ENCODE results near the gene MAGI1.

MAGI1 gene

GRCh38 chr3:66080167-66080566 is 41.4 kb upstream of the MAGI1 start:
- Histone ChIP-seq H3K36me3 (ENCODE audit: insufficient read depth) (no peaks in the 10 kb centered on the region), H3K4me1 (ENCODE audit: low read depth, poor library complexity, severe bottlenecking) (no peaks in the 10 kb centered on the region), H3K4me3 (IDR thresholded peaks at IDR 0.05; ENCODE audit: insufficient read depth, low read depth, low read length) (no peak overlapping the region), H4K20me1 (ENCODE audit: insufficient read depth) (no peaks in the 10 kb centered on the region), H3K27ac (no peak overlapping the region), H3K27me3 (ENCODE audit: insufficient read depth, low read depth) (no peaks in the 10 kb centered on the region), H2AFZ (ENCODE audit: low read depth) (no peak overlapping the region), H3K9ac (no peak overlapping the region), H3K79me2 (ENCODE audit: insufficient read depth, low read depth) (no peaks in the 10 kb centered on the region), H3K4me2 (no peak overlapping the region)
- no peak for TF ChIP-seq CTCF (conservative IDR thresholded peaks at IDR 0.05; ENCODE audit: low read depth, low read length)

GRCh38 chr3:66077973-66078372 is 39.3 kb upstream of the MAGI1 start:
- H2AFZ ChIP-seq (ENCODE audit: low read depth), result no peak overlapping the region
- H3K4me3 ChIP-seq (IDR thresholded peaks at IDR 0.05; ENCODE audit: insufficient read depth, low read depth, low read length), result no peak overlapping the region
- no peak for TF ChIP-seq CTCF (conservative IDR thresholded peaks at IDR 0.05; ENCODE audit: low read depth, low read length)
- no peaks in the 10 kb centered on the region for H3K4me1 ChIP-seq (ENCODE audit: low read depth, poor library complexity, severe bottlenecking)
- H3K27ac ChIP-seq, result no peak overlapping the region
- H3K9ac ChIP-seq, result no peak overlapping the region
- no peaks in the 10 kb centered on the region for H4K20me1 ChIP-seq (ENCODE audit: insufficient read depth)
- H3K4me2 ChIP-seq, result no peak overlapping the region
- no peaks in the 10 kb centered on the region for H3K79me2 ChIP-seq (ENCODE audit: insufficient read depth, low read depth)
- no peaks in the 10 kb centered on the region for H3K36me3 ChIP-seq (ENCODE audit: insufficient read depth)
- H3K27me3 ChIP-seq (ENCODE audit: insufficient read depth, low read depth), result no peaks in the 10 kb centered on the region

GRCh38 chr3:66076861-66077470 is 38.2 kb upstream of the MAGI1 start:
- Histone ChIP-seq H3K36me3 (ENCODE audit: insufficient read depth) (no peaks in the 10 kb centered on the region), H3K27me3 (ENCODE audit: insufficient read depth, low read depth) (no peaks in the 10 kb centered on the region), H3K4me1 (ENCODE audit: low read depth, poor library complexity, severe bottlenecking) (no peaks in the 10 kb centered on the region), H3K9ac (no peak overlapping the region), H2AFZ (ENCODE audit: low read depth) (no peak overlapping the region), H3K4me2 (no peak overlapping the region), H4K20me1 (ENCODE audit: insufficient read depth) (no peaks in the 10 kb centered on the region), H3K27ac (no peak overlapping the region), H3K4me3 (IDR thresholded peaks at IDR 0.05; ENCODE audit: insufficient read depth, low read depth, low read length) (no peak overlapping the region), H3K79me2 (ENCODE audit: insufficient read depth, low read depth) (no peaks in the 10 kb centered on the region)
- TF ChIP-seq CTCF (conservative IDR thresholded peaks at IDR 0.05; ENCODE audit: low read depth, low read length), result no peak

GRCh38 chr3:66075281-66075680 is 36.6 kb upstream of the MAGI1 start:
- TF ChIP-seq CTCF (conservative IDR thresholded peaks at IDR 0.05; ENCODE audit: low read depth, low read length), result no peak
- no peak overlapping the region for H3K27ac ChIP-seq

More at GRCh38 chr3:66075281-66075680, 36.6 kb upstream of the MAGI1 start:
- no peak overlapping the region for H2AFZ ChIP-seq (ENCODE audit: low read depth)
- no peaks in the 10 kb centered on the region for H3K79me2 ChIP-seq (ENCODE audit: insufficient read depth, low read depth)
- no peaks in the 10 kb centered on the region for H3K4me1 ChIP-seq (ENCODE audit: low read depth, poor library complexity, severe bottlenecking)
- no peak overlapping the region for H3K4me3 ChIP-seq (IDR thresholded peaks at IDR 0.05; ENCODE audit: insufficient read depth, low read depth, low read length)
- no peaks in the 10 kb centered on the region for H4K20me1 ChIP-seq (ENCODE audit: insufficient read depth)
- no peak overlapping the region for H3K4me2 ChIP-seq
- H3K36me3 ChIP-seq (ENCODE audit: insufficient read depth), result no peaks in the 10 kb centered on the region
- H3K9ac ChIP-seq, result no peak overlapping the region
- no peaks in the 10 kb centered on the region for H3K27me3 ChIP-seq (ENCODE audit: insufficient read depth, low read depth)
